Activated CD8-positive, alpha-beta memory T cell treated with anti-CD3 and anti-CD28 coated beads for 48 hours (primary cell): Measurements from ENCODE around the gene MBP.

Experiments
- DNase-seq, 3 experiments: peaks; one replicate each; pipeline ENCODE4 v3.0.0-alpha.2; 2020; ENCODE audit warnings: low read depth in 2 of 3, low spot score in 2 of 3

MBP gene

DNA sequence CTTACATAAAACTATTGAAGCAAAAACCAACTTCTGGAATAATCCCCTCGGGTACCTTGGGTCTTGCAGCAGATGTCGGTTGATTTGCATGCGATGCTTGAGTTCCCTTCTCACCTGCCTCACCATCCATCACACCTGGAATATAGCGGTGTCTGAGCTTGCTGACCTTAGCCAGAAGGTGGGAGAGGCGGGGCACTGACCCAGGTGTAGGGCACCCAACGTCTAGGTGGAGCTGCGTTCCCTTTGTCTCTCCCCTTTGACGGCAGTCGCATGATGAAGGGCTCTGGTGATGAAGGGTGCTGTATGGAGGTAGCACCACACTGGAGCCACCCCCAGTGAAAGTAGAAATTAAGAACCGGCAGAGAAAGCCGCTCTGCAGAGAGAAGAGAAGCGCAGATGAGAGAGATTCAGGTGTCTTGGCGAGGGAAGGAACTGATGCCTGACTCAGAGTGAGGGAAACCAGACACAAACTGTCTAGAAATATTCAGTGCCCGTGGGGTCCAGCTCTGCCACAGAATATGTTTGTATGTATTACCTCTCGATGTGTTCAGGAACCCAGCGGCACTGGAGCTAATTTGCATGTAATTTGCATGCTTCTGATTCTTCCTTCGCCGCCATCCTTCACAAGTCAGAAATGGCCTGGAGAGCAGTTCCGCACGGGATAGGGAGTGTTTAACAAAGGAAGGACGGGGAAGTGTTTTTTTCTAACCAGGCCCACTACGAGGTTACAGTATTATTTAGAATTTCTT, 19.4 kb upstream of the MBP start:
- no peak for DNase-seq

- no peak for DNase-seq
These were observed 18.6 kb upstream of the MBP start for GRCh38 chr18:77151033-77151771.

GRCh38 chr18:77150588-77150987, 18.0 kb upstream of the MBP start:
- DNase-seq: no peak

GRCh38 chr18:77148289-77148688, 15.7 kb upstream of the MBP start:
- DNase-seq: no peak

- DNase-seq: no peak
These were observed 14.9 kb upstream of the MBP start for GRCh38 chr18:77147418-77147852.

- DNase-seq: no peak
These were observed 13.9 kb upstream of the MBP start for GRCh38 chr18:77146249-77147080.

DNA sequence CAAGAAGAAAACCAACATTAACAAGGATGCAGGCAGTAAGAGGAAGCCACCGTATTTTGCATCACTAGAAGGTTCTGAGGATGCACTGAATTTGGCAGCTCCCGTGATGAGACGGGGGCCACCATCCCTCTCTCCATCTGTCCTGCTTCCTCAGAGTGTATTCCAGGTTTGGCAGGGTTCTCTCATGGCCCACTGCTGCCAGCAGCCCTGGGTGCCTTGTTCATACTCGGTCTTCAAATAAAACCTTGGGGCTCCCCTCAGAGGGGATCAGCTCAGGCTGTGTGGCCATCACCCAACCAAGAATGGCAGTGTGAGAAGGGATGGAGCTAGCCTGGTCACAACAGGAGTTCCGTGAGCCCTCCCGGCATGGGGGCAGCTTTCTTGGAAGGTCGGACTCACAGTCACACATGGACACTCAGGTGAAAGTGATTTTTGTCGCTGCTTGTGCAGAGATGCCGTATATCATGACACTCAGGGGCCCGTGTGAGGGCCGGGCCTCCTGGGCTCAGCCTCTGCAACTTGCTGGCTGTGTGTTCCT, 12.8 kb upstream of the MBP start:
- DNase-seq: no peak

- DNase-seq: no peak
These were observed 12.0 kb upstream of the MBP start for GRCh38 chr18:77144451-77145118.

DNA sequence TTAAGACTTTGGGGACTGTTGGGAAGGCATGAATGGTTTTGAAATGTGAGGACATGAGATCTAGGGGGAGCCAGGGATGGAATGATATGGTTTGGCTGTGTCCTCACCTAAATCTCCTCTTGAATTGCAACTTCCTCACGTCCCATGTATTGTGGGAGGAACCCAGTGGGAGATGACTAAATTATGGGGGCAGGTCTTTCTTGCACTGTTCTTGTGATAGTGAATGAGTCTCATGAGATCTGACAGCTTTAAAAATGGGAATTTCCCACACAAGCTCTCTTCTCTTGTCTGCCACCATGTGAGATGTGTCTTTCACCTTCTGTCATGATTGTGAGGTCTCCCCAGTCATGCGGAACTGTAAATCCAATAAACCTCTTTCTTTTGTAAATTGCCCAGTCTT, 11.5 kb upstream of the MBP start:
- no peak for DNase-seq

- no peak for DNase-seq
These were observed 10.6 kb upstream of the MBP start for GRCh38 chr18:77143196-77143595.

DNA sequence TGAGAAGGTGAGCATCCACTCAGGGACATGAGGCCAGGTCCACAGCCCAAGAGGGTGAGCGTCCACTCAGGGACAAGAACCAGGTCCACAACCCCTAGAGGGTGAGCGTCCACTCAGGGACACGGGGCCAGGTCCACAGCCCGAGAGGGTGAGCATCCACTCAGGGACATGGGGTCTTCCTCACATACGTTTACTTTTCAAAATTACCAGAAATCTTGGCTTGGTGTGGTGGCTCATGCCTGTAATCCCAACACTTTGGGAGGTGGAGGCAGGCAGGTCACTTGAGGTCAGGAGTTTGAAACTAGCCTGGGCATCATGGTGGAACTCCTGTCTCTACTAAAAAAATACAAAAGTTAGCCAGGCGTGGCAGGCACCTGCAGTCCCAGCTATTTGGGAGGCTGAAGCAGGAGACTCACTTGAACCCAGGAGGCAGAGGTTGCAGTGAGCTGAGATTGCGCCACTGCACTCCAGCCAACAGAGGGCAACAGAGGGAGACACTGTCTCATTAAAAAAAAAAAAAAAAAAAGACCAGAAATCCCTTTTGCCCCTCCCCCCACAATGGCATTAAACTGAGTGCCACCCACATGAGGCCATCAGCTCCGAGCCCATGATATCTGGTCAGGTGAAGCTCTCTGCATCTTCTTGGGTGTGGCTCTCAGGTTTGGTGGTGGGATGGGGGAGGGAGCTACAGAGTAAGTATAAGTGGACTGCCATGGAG, 9.0 kb upstream of the MBP start:
- no peak for DNase-seq

DNA sequence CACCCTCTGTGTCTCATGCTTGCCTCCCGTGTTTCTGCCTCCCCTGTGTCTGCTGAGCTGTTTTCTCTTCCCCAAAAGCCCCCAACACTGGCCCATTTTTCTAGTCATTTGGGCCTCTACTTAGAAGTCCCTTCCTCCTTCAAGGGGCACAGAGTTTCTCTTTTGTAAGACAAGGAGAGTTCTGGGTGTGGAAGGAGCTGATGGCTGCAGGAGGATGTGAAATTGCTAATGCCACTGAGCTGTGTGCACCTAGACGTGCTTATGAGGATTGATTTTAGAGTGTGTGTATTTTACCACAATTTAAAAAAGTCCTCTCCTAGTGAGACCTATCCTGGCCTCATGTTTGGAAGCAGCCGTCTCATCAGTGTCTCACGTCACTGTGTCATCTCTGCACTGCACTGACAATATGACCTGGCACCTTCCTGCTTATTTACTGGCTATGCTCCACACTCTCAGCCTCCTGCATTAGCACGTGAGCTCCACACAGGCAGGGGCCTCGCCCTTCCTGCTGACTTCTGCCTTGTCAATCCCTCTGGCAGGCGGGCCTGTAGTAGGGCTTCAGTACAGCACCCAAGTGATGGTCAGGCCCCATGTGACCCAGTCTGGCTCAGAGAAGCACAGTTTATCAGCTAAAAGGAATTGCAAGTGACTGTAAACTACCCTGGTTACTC, 8.0 kb upstream of the MBP start:
- DNase-seq: no peak

DNA sequence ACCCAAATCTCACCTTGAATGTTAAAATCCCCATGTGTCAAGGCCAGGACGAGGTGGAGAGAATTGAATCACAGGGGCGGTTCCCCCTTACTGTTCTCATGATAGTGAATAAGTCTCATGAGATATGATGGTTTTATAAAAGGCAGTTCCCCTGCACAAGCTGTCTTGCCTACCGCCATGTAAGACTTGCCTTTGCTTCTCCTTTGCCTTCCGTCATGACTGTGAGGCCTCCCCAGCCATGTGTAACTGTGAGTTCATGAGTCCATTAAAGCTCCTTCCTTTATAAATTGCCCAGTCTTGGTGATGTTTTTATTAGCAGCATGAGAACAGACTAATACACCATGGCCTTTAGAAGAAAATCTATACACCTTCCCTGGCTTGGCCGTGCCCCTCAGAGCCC, 7.4 kb upstream of the MBP start:
- DNase-seq: no peak

DNA sequence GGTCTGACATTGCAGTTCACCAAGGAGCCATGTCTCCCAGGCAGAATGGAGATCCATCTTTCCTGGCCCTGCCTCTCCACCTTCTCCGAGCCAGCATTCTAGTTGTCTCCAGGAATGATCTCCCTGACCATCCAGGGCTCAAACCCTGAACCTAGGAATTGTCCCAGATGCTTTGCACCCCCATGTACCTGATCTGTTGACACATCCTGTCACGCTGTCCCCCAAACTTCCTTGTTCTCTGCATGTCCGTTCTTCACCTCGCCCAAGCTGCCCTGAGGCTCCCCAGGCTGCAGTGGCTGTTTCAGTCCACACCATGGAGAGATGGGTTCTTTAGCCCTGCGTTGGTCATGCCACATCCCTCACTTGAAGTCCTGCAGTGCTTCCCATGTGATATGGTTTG, 7.0 kb upstream of the MBP start:
- no peak for DNase-seq

GRCh38 chr18:77138270-77138669, 5.7 kb upstream of the MBP start:
- DNase-seq: no peak

- no peak for DNase-seq
These were observed 5.3 kb upstream of the MBP start for GRCh38 chr18:77137851-77138250.

DNA sequence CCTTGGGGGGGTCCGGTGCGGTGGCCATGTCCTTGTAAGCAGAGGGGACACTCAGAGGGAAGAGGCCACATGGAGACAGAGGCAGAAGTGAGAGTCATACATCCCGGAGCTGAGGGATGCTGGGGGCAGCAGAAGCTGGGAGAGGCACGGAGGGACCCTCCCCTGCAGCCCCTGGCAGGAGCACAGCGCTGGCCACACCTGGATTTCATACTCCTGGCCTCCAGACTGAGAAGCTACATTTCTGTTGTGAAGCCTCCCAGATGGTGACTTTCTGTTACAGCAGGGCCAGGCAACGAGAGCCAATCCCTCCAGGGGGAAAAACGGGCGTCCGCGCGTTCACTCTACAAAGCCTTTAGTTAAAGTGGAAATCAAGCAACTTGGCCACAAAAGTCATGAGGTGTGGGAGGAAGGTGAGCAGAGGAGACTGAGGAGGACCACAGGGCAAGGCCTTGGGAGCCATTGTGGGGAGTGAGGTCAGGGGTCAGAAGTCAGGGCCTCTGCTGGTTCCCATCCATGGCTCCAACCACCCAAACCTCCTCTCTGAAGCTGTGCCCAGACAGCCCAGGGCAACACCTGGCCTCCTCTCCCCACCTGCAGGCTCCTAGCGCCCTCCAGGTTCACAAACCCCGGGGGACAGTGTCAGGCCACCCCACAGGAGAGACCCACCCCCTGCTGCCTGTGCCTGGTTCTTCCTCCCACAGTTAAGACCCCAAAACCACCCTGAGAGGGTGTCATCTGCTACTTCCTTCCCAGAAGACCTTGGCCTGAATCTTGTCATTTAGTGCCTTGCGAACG, 4.5 kb upstream of the MBP start:
- DNase-seq: no peak

GRCh38 chr18:77136076-77136718, 3.6 kb upstream of the MBP start:
- no peak for DNase-seq
